ENCODE data around the gene KNDC1. TPM values are rescaled to one million over a fixed set of nuclear protein-coding genes. Genes with fewer than 3 reads are reported as not detected.

The KNDC1 gene
- total and polyA plus RNA-seq, 2 experiments from 2014 or later, result 1.8 to 16.0 TPM

- H2AFZ ChIP-seq, result no peak overlapping the region
- 0 out of 2 replicates have a peak, but pooled peaks cover 3% of the 10 kb centered on the region for H3F3A ChIP-seq (replicated peaks; ENCODE audit: low read depth)
- Mint-ChIP-seq H3K4me3 (no peak overlapping the region), H3K27ac (no peak overlapping the region), H3K27me3 (ENCODE audit: insufficient read depth, low read depth, poor library complexity) (peaks cover 32% of the 10 kb centered on the region), H3K36me3 (ENCODE audit: low read depth) (peaks cover 5% of the 10 kb centered on the region; the same call in 2 of the 3 replicates), H3K4me1 (peaks cover 28% of the 10 kb centered on the region), H3K9me3 (no peaks in the 10 kb centered on the region; the same call in 2 of the 3 replicates)
- TF ChIP-seq POLR2AphosphoS5 (IDR thresholded peaks at IDR 0.05; ENCODE audit: low read depth) (0 out of 2 replicates have a peak, but pooled peaks have one; percentile 33), NANOG (IDR thresholded peaks at IDR 0.05; ENCODE audit: borderline replicate concordance) (no peak), CREB1 (CRISPR knock-in tag; IDR thresholded peaks at IDR 0.05; ENCODE audit: low read depth) (no peak)
- H3K4me3 ChIP-seq, result no peak overlapping the region
- H3K9me2 ChIP-seq (ENCODE audit: insufficient read depth), result no peaks in the 10 kb centered on the region
- H3K36me3 ChIP-seq (ENCODE audit: insufficient read depth), result no peaks in the 10 kb centered on the region
- H3K79me2 ChIP-seq (replicated peaks; ENCODE audit: insufficient read depth), result peaks cover 4% of the 10 kb centered on the region; the same call in 1 of the 2 replicates
- H3K4me1 ChIP-seq (ENCODE audit: insufficient read depth), result peaks cover 17% of the 10 kb centered on the region
- H3K27me3 ChIP-seq (ENCODE audit: insufficient read depth), result peaks cover 14% of the 10 kb centered on the region
- H4K20me1 ChIP-seq (replicated peaks; ENCODE audit: insufficient read depth), result no peaks in the 10 kb centered on the region; the same call in 1 of the 2 replicates
- no peak overlapping the region for H3K4me2 ChIP-seq
- no peak overlapping the region for H3K27ac ChIP-seq (ENCODE audit: low read depth)
- DNase-seq (ENCODE audit: low spot score), result no peak
- no peak for ATAC-seq
Measured at GRCh38 chr10:133242611-133243356, 82.8 kb downstream of the KNDC1 start.

DNA sequence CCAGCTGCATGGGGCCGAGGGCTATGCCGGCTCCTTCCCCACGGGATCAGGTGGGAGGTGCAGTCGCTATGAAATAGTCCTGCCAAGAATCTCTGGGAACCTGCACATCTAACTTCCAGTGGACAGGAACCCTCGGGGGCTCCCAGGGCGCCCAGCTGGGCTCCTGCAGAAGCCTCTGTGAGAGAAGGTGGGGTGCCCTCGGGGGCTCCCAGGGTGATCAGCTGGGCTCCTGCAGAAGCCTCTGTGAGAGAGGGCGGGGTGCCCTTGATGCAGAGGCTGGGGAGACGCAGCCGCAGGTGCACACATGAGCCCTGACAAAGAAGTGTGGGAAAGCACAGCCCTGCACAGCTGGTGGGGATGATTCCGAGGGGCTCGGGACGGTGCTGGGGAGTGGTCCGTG, 83.6 kb downstream of the KNDC1 start:
- H3K36me3 ChIP-seq (ENCODE audit: insufficient read depth), result no peaks in the 10 kb centered on the region
- no peak overlapping the region for H2AFZ ChIP-seq
- H3K4me2 ChIP-seq, result no peak overlapping the region
- H3F3A ChIP-seq (replicated peaks; ENCODE audit: low read depth), result 0 out of 2 replicates have a peak, but pooled peaks cover 3% of the 10 kb centered on the region
- peaks cover 17% of the 10 kb centered on the region for H3K4me1 ChIP-seq (ENCODE audit: insufficient read depth)
- peaks cover 6% of the 10 kb centered on the region; the same call in 1 of the 2 replicates for H3K27me3 ChIP-seq (ENCODE audit: insufficient read depth)
- no peaks in the 10 kb centered on the region for H3K9me2 ChIP-seq (ENCODE audit: insufficient read depth)
- H3K27ac ChIP-seq (ENCODE audit: low read depth), result no peak overlapping the region
- Mint-ChIP-seq H3K9me3 (no peaks in the 10 kb centered on the region; the same call in 2 of the 3 replicates), H3K4me3 (no peak overlapping the region), H3K36me3 (ENCODE audit: low read depth) (peaks cover 5% of the 10 kb centered on the region; the same call in 2 of the 3 replicates), H3K27ac (no peak overlapping the region), H3K27me3 (ENCODE audit: insufficient read depth, low read depth, poor library complexity) (peaks cover 25% of the 10 kb centered on the region), H3K4me1 (peaks cover 25% of the 10 kb centered on the region)
- no peak overlapping the region for H3K4me3 ChIP-seq
- peaks cover 4% of the 10 kb centered on the region; the same call in 1 of the 2 replicates for H3K79me2 ChIP-seq (replicated peaks; ENCODE audit: insufficient read depth)
- no peak for DNase-seq (ENCODE audit: low spot score)
- no peak for ATAC-seq
- H4K20me1 ChIP-seq (replicated peaks; ENCODE audit: insufficient read depth), result no peaks in the 10 kb centered on the region; the same call in 1 of the 2 replicates
- TF ChIP-seq EZH2phosphoT487 (IDR thresholded peaks at IDR 0.05; ENCODE audit: unreplicated experiment) (no peak), NANOG (IDR thresholded peaks at IDR 0.05; ENCODE audit: borderline replicate concordance) (no peak), STAT1 (IDR thresholded peaks at IDR 0.05; ENCODE audit: unreplicated experiment) (no peak), CTCF (conservative IDR thresholded peaks at IDR 0.05; ENCODE audit: low read depth in 2 of 2) (no peak), POLR2AphosphoS5 (IDR thresholded peaks at IDR 0.05; ENCODE audit: low read depth) (no peak), EZH2 (IDR thresholded peaks at IDR 0.05; ENCODE audit: low read depth, unreplicated experiment) (no peak), ETS1 (IDR thresholded peaks at IDR 0.05) (no peak), JUNB (IDR thresholded peaks at IDR 0.05; ENCODE audit: unreplicated experiment) (no peak), ZNF114 (CRISPR knock-in tag; IDR thresholded peaks at IDR 0.05) (no peak)
- TF ChIP-seq, protein P1, sequence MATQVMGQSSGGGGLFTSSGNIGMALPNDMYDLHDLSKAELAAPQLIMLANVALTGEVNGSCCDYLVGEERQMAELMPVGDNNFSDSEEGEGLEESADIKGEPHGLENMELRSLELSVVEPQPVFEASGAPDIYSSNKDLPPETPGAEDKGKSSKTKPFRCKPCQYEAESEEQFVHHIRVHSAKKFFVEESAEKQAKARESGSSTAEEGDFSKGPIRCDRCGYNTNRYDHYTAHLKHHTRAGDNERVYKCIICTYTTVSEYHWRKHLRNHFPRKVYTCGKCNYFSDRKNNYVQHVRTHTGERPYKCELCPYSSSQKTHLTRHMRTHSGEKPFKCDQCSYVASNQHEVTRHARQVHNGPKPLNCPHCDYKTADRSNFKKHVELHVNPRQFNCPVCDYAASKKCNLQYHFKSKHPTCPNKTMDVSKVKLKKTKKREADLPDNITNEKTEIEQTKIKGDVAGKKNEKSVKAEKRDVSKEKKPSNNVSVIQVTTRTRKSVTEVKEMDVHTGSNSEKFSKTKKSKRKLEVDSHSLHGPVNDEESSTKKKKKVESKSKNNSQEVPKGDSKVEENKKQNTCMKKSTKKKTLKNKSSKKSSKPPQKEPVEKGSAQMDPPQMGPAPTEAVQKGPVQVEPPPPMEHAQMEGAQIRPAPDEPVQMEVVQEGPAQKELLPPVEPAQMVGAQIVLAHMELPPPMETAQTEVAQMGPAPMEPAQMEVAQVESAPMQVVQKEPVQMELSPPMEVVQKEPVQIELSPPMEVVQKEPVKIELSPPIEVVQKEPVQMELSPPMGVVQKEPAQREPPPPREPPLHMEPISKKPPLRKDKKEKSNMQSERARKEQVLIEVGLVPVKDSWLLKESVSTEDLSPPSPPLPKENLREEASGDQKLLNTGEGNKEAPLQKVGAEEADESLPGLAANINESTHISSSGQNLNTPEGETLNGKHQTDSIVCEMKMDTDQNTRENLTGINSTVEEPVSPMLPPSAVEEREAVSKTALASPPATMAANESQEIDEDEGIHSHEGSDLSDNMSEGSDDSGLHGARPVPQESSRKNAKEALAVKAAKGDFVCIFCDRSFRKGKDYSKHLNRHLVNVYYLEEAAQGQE (IDR thresholded peaks at IDR 0.05; ENCODE audit: unreplicated experiment), result no peak

All from GM23338 (cell line).